HG02938 (cell line): ENCODE results near the gene EPB41L1.

ENCODE experiments used
- ATAC-seq: cut with Tn5 transposase; IDR thresholded peaks from one replicate; pipeline ENCODE4 v1.9.1; 2021; ENCODE audit warnings: mild to moderate bottlenecking, moderate library complexity; ENCODE audit not compliant: unreplicated experiment

Gene EPB41L1

GRCh38 chr20:36254076-36254475 is 99.5 kb downstream of the EPB41L1 start:
- no peak for ATAC-seq

- ATAC-seq: no peak
Observed at GRCh38 chr20:36255445-36255844, 100.9 kb downstream of the EPB41L1 start.

DNA sequence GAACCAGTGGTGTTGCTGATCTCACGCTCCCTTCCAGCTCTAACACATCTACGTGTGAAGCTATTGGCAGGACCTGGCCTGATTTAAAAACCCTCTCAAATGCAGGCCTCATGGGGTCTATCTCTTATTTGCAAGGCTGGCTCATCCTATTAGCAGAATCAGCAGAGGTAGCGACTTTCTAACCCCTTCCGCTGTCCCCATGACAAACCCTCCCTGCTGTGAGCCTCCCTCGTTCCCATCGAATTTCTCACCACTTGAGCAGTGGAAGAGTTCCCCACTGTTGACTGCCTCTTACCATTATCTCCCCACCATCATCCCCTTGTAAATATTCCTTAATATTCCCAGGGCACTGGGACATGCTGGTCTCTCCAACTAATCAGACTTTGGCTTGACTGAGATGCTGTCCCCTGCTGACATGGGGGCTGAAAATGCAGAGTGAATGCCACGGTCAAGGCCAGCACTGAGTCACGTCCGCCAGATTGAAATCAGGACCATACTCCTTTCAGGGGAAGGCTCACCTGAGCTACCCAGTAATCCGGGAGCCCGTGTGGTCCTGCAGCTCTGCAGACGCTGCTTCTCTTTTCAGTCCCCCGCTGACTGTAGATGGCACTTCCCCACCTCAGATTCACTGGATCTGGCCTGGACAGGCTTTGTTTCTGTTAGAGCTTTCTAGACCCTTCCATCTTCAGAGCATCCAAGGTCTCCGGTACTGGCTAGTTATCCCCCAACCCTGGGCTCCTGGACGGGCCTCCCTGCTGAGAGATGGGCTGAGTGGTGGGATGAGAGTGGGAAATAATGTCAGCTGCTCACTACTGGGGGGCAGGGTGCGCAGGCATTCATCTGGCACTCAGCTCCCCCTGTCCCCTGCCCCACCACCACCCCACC is 104.9 kb downstream of the EPB41L1 start:
- no peak for ATAC-seq

DNA sequence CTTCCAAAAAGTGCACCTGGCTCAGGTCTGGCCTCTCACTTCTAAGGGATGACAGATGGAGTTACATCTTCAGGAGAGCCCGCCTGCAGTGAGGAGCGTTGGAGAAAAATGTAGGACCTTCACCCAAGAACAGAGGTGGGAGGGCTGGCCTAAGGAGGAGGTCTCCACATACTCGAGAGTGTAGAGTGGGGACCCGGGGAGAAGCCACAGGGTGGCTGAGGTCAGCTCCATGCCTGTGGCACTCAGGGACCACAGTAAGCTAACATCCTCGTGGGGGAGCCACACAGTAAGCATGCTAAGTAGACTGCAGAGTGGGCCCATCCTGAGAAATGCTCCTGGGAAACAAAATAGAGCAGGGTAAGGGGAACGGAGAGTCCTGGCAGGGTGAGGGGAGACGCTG is 105.8 kb downstream of the EPB41L1 start:
- no peak for ATAC-seq

DNA sequence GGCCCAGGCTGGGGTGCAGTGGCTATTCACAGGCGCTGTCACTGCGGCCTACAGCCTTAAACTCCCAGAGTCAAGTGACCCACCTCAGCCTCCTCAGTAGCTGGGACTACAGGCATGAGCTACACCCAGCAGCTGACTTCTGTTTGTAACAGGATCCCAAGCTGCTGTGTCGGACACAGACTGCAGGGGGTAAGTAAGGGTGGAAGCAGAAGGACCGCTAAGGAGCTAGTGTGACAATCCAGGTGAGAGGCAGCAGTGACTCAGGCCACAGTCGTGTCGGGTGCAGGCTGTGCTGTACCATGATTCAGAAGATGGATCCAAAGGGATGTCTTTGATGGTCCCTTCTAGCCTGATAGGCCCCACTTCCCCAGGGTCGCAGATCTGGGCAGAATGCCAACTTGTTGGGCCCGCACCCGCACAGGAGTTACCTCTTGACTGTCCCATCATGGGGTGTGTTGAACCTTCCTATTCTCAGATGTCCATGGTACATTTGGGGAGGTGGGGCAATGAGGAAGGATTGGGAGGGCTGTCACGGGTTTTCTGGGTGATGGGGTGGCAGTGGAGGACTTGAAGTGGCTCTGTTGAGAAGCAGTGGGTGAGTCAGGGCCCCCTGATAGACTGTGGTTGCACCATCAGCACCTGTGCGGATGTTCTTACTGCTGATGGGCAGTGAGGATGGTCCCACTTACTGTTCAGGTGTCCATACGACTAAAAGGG is 107.0 kb downstream of the EPB41L1 start:
- no peak for ATAC-seq

GRCh38 chr20:36262440-36262839 is 107.9 kb downstream of the EPB41L1 start:
- ATAC-seq: no peak

DNA sequence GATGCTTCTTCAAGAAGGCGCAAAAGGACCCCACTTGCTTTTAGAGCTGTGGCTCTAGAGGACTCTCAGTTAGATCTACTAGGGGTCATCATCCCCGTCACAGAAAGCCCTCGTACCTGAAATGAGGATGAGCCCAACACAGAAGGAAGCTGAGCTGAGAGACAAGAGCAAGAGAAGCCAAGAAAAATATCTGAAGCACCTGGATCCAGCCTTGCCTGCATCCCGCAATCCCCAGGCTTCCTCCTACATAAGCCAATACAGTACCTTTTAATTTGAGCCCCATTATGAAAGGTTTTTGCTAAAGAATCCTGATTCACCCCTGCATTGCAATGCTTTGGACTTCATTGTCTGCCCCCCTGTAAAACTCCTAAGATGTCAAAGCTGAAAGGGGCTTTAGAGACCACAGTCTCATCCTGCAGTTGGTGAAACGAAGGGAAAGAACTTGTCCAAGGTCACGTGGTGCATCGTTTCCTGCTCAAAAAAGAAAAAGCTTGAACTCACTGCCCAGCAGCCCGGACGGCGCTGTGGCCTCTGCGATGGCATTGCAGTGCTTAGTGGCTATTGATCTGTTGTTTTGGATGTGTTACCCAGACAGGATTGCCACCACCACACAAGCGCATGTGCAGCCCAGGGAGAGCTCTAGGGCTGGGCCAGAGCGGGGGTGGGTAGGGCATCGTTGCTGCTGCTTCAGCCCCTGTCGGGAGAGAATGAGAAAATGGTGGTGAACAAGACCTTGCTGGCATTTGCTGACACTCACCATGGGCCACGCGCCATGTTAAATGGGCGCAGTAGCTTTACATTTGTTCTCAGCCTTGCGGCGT is 110.1 kb downstream of the EPB41L1 start:
- no peak for ATAC-seq

- no peak for ATAC-seq
Observed at GRCh38 chr20:36266189-36266588, 111.6 kb downstream of the EPB41L1 start.

- ATAC-seq: no peak
Observed at GRCh38 chr20:36267605-36268381, 113.3 kb downstream of the EPB41L1 start.

DNA sequence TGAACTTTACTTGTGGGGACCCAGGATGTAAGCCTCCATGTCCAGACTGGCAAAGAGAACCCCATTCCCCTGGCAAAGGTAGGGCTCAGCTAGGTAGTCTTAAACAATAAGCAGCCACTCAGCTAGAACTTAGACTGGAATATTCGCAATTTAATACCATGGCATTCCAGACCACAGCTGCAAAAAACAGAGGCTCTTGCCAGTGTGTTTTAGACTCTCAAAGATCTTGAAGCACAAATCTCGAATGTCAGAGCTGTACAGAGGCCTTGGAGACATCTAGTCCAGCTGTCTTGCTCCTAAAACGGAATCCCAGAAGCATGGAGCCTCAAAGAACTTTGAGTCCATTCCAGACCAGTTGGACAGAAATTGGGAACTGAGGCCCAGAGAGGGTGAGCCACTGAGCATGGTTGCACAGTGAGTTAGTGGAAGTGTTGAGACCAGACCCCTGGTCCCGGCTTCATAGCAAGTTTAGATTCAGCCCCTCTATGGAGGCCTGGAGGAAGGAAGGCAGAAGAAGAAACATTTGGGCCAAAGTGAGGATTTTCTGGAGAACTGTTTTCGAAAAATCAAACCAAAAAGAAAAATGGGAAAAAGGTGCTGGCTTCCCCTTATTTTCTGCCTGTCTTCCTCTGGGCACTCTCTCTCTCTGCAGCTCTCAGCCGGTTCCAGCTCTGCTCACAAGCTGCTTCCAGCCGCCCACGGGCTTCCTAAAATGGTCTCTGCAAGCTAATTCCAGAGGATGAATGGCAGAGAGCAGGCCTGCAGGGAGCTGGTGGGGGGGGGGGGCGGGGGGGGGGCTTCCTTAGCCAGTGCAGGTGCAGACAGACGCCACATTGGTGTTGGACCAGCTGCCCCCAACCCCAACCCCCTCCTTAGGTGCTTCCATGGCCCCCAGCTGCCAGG is 114.2 kb downstream of the EPB41L1 start:
- no peak for ATAC-seq

DNA sequence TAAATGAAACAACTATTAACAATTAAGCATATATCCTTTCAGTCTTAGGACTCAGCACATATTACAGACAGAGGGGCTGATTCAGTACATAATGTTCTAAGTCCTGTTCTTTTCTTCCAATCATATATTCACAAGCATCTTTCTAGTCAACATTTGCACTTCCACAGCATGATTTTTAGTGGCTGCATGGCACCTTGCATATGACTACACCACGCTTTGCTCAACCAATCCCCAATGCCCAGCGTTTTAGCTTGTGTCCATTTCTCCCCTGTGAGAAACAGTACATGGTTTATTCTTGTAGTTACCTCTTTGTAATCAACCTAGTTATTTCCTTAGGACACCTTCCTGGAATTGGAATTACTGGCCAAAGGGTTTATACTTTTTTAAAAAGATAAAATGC is 115.0 kb downstream of the EPB41L1 start:
- no peak for ATAC-seq

GRCh38 chr20:36270744-36271638 is 116.5 kb downstream of the EPB41L1 start:
- ATAC-seq: no peak

DNA sequence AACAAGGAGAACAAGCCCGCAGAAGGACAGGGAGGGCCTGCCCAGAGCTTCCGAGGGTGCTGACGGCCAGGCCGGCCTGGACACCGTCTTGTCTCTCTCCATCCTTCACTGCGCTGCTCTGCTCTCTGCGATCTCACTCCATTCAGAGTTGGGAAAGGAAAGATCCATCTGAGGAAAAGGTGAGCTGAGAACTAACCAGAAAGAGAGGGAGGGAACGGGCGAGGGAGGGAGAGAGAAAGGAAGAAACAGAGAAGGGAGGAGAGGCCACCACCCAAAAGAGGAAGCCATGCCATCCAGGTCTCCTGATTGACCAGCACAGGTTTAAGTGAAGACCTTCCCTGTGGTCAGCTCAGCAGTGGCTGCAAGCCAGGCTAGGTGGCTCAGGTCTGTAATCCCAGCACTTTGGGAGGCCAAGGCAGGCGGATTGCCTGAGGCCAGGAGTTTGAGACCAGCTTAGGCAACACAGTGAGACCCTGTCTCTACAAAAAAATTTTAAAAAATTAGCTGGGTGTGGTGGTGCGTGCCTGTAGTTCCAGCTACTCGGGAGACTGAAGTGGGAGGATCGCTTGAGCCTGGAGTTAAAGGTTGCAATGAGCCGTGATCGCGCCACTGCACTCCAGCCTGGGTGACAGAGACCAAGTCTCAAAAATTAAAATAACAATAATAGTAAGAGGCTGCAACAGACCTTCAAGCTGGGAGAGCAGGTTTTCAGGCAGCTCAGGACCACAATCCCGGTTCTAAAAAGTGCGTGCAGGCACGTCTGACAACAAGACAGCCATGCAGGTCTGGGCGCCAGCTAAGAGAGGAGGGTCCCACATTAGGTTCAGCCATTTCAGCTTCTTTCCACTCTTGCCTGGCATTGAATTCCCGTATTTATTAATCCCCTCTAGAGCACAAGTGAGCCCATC is 117.4 kb downstream of the EPB41L1 start:
- no peak for ATAC-seq

GRCh38 chr20:36272547-36273220 is 118.1 kb downstream of the EPB41L1 start:
- no peak for ATAC-seq

DNA sequence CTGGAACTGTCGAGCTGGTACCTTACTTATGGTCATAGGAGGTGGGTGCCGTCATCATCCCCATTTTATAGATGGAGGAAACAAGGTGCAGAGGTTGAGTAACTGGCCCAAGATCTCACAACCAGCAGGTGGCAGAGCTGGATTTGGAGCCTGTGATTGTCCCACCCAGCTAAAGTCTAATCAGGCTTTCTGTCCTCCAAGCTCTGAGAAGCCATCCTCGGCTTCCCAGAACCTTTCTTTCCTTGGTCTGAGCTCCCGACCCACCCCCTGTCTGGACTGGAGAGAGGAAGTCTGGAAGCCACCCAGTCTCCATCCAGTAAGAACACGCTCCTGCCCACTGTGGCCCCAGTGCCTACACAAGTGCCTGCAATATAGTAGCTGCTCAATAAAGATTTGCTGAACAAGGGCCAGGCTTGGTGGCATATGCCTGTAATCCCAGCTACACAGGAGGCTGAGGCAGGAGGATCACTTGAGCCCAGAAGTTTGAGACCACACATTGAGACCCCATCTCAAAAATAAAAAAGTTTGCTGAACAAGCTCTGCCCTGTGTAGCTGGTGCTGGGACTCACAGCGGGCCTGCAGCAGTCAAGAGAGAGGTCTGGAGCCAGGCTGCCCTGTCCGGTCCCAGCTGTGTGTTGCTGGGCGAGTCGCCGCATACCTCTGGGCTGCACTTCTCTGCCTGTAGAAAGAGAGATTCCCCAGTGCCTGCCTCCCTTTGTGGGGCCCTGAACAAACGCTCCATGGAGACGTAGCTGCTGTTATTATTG is 119.1 kb downstream of the EPB41L1 start:
- no peak for ATAC-seq

- ATAC-seq: no peak
Observed at GRCh38 chr20:36274181-36274841, 119.8 kb downstream of the EPB41L1 start.
